Activated CD4-positive, alpha-beta T cell treated with anti-CD3 and anti-CD28 coated beads, Interleukin-2, amount 10 ng/mL, durations not matched to agents 7 days and 5 days (primary cell): ENCODE measurements around the gene RAB4A. TPM values are rescaled to one million over a fixed set of nuclear protein-coding genes. Genes with fewer than 3 reads are reported as not detected.

Source experiments
- total RNA-seq, 2 experiments: library from RNA; stranded (reverse); gene quantifications; one replicate each; pipeline ENCODE4 v1.2.3, GENCODE V29; 2021

RAB4A gene
- total RNA-seq, 2 experiments from 2014 or later = 35.5 to 41.0 TPM

Other genes starting within 250 kb of the RAB4A start
- gene CCSAP, start 71.9 kb downstream of the RAB4A start, total RNA-seq = 10 to 100 TPM in 1 of 2 experiments, 1 to 10 TPM in 1; 9.1 to 10.1 TPM
- not detected for gene ACTA1, start 163.0 kb downstream of the RAB4A start, total RNA-seq
- gene NUP133, start 237.2 kb downstream of the RAB4A start, total RNA-seq = 10 to 100 TPM; 45.2 to 46.0 TPM